ENCODE data around the gene AAGAB. TPM values are rescaled to one million over a fixed set of nuclear protein-coding genes. Genes with fewer than 3 reads are reported as not detected.

AAGAB gene
- total RNA-seq, 1 donor from 2014 or later = 68.0 TPM

DNA sequence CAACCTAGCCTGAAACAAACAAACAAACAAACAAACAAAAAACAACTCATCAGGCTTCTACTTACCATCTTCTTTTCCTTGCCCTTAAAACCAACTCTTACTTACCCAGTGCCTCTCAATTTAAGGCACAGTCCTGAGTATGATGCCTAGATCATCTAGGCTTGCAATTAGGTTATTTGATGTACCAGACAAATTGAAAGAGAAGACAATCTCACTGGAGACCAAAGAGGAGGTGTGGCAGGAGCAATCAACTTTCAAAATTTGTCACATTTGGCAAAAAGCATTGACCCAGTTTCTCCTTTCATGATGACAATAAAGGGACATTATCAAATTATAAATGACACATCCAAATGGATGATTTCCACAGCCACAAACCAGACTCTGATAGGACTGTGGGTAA, 36.0 kb downstream of the AAGAB start:
- Mint-ChIP-seq H3K4me1 (no peaks in the 10 kb centered on the region), H3K4me3 (no peak overlapping the region), H3K36me3 (peaks cover 2% of the 10 kb centered on the region), H3K27me3 (ENCODE audit: insufficient read depth, low read depth) (no peaks in the 10 kb centered on the region), H3K9me3 (no peaks in the 10 kb centered on the region), H3K27ac (no peak overlapping the region)
- no peaks in the 10 kb centered on the region for H3K9me3 ChIP-seq (ENCODE audit: low read depth)
- H3K79me2 ChIP-seq (ENCODE audit: low read depth) = no peaks in the 10 kb centered on the region
- no peaks in the 10 kb centered on the region for H4K20me1 ChIP-seq (ENCODE audit: low read depth)
- no peak overlapping the region for H3K4me3 ChIP-seq
- no peak overlapping the region for H3K9ac ChIP-seq
- TF ChIP-seq EZH2 (IDR thresholded peaks at IDR 0.05) (no peak), EZH2phosphoT487 (IDR thresholded peaks at IDR 0.05) (no peak)
- TF ChIP-seq, protein P1, sequence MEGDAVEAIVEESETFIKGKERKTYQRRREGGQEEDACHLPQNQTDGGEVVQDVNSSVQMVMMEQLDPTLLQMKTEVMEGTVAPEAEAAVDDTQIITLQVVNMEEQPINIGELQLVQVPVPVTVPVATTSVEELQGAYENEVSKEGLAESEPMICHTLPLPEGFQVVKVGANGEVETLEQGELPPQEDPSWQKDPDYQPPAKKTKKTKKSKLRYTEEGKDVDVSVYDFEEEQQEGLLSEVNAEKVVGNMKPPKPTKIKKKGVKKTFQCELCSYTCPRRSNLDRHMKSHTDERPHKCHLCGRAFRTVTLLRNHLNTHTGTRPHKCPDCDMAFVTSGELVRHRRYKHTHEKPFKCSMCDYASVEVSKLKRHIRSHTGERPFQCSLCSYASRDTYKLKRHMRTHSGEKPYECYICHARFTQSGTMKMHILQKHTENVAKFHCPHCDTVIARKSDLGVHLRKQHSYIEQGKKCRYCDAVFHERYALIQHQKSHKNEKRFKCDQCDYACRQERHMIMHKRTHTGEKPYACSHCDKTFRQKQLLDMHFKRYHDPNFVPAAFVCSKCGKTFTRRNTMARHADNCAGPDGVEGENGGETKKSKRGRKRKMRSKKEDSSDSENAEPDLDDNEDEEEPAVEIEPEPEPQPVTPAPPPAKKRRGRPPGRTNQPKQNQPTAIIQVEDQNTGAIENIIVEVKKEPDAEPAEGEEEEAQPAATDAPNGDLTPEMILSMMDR (IDR thresholded peaks at IDR 0.05) = no peak
- no peaks in the 10 kb centered on the region for H3F3A ChIP-seq (ENCODE audit: low read depth)
- no peaks in the 10 kb centered on the region for H3K36me3 ChIP-seq
- H3K27me3 ChIP-seq = no peaks in the 10 kb centered on the region
- no peak overlapping the region for H3K27ac ChIP-seq
- no peak for DNase-seq (ENCODE audit: low spot score)
- H3K4me1 ChIP-seq = no peaks in the 10 kb centered on the region
- no peak overlapping the region for H3K4me2 ChIP-seq
- H2AFZ ChIP-seq (replicated peaks) = no peak overlapping the region

DNA sequence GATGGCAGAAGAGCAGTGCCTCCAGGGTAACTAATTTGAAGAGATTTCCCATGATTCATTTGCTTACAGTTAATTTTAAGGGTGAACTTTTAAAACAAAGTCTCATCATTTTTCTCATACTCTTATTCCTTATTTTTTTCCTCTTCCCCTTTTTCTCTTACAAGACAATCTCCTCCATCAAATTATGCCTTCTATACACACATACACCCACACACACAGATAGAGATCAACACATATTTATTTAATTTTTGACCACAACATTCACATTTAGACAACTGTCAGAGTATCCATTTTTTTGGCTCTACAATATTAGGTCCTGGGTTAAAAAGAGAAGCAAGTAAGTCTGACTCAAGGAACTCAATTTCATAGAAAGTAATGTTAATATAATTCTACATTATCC, 37.6 kb downstream of the AAGAB start:
- H3K4me2 ChIP-seq = no peak overlapping the region
- H3K27ac ChIP-seq = no peak overlapping the region
- no peaks in the 10 kb centered on the region for H3K9me3 ChIP-seq (ENCODE audit: low read depth)
- Mint-ChIP-seq H3K9me3 (no peaks in the 10 kb centered on the region), H3K4me3 (no peak overlapping the region), H3K36me3 (peaks cover 2% of the 10 kb centered on the region), H3K4me1 (no peaks in the 10 kb centered on the region), H3K27me3 (ENCODE audit: insufficient read depth, low read depth) (no peaks in the 10 kb centered on the region), H3K27ac (no peak overlapping the region)
- no peaks in the 10 kb centered on the region for H3K36me3 ChIP-seq
- no peak overlapping the region for H2AFZ ChIP-seq (replicated peaks)
- no peaks in the 10 kb centered on the region for H4K20me1 ChIP-seq (ENCODE audit: low read depth)
- H3F3A ChIP-seq (ENCODE audit: low read depth) = no peaks in the 10 kb centered on the region
- no peak for DNase-seq (ENCODE audit: low spot score)
- H3K4me1 ChIP-seq = no peaks in the 10 kb centered on the region
- no peaks in the 10 kb centered on the region for H3K79me2 ChIP-seq (ENCODE audit: low read depth)
- H3K4me3 ChIP-seq = no peak overlapping the region
- no peaks in the 10 kb centered on the region for H3K27me3 ChIP-seq
- H3K9ac ChIP-seq = no peak overlapping the region
- TF ChIP-seq EZH2 (IDR thresholded peaks at IDR 0.05) (no peak), EZH2phosphoT487 (IDR thresholded peaks at IDR 0.05) (no peak)

DNA sequence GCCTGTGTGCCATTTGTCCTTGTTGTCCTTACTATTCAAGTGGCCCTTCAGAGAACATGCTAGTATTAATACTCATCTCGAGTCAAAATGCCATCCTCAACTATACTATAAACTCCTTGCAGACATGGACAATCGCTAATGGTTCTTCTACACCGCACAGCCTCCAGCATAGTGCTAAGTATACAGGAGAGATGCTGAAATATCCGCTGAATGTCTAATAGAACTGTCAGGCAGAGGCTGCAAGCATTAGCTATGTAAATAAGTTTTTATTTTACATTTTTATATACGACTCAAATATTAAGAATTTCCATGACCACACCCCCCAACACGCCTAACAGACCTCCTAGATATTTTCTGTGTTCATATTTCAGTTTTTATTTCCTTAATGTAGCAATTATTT, 39.4 kb downstream of the AAGAB start:
- Histone ChIP-seq H3K9me3 (ENCODE audit: low read depth) (no peaks in the 10 kb centered on the region), H3K79me2 (ENCODE audit: low read depth) (no peaks in the 10 kb centered on the region), H3K4me1 (no peaks in the 10 kb centered on the region), H3K27me3 (no peaks in the 10 kb centered on the region), H3F3A (ENCODE audit: low read depth) (no peaks in the 10 kb centered on the region), H4K20me1 (ENCODE audit: low read depth) (no peaks in the 10 kb centered on the region), H3K4me2 (no peak overlapping the region), H3K27ac (no peak overlapping the region), H2AFZ (replicated peaks) (no peak overlapping the region), H3K36me3 (no peaks in the 10 kb centered on the region), H3K4me3 (no peak overlapping the region), H3K9ac (no peak overlapping the region)
- TF ChIP-seq, protein P1 (IDR thresholded peaks at IDR 0.05) = no peak
- TF ChIP-seq EZH2phosphoT487 (IDR thresholded peaks at IDR 0.05) = no peak
- no peak for TF ChIP-seq EZH2 (IDR thresholded peaks at IDR 0.05)
- H3K27me3 Mint-ChIP-seq (ENCODE audit: insufficient read depth, low read depth) = no peaks in the 10 kb centered on the region
- no peak overlapping the region for H3K4me3 Mint-ChIP-seq
- H3K9me3 Mint-ChIP-seq = no peaks in the 10 kb centered on the region
- H3K27ac Mint-ChIP-seq = no peak overlapping the region
- H3K4me1 Mint-ChIP-seq = no peaks in the 10 kb centered on the region
- no peak for DNase-seq (ENCODE audit: low spot score)
- peaks cover 2% of the 10 kb centered on the region for H3K36me3 Mint-ChIP-seq

DNA sequence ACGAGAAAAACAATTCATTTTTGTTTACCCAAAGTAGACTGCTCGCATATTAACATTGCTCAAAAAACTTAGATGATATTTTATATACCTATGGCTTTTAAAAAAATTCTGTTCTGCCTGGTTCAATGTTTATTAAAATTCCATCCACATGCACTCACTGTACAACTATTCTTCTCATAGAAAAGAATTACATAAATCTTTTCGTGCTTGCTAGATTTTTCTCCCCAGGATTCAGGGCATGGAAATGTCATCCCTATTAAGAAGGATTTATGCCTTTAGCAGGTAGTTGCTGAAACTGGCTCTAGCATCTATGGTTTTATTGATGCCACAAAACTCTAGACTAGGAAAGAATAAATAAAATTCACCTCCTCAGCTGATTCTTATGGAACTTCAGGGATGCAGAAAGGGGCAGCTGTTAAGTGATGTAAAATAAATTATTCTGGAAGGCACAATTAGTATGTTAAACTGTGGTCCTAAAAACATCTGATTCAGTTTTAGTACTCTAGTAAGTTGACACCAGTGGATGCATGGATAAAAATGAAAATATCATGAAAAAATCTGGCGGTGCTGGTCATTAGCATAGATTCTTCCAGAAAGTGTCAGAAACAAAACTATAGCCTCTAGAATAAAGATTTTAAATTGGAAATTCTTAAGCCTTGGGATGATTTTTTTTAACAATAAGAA, 41.6 kb downstream of the AAGAB start:
- H3K27ac Mint-ChIP-seq = no peak overlapping the region
- DNase-seq (ENCODE audit: low spot score) = no peak
- H3K27me3 ChIP-seq = no peaks in the 10 kb centered on the region

More for the DNA sequence above, 41.6 kb downstream of the AAGAB start:
- Histone ChIP-seq H3K4me1 (no peaks in the 10 kb centered on the region), H4K20me1 (ENCODE audit: low read depth) (no peaks in the 10 kb centered on the region), H3K4me3 (no peak overlapping the region), H3K27ac (no peak overlapping the region), H2AFZ (replicated peaks) (no peak overlapping the region), H3F3A (ENCODE audit: low read depth) (no peaks in the 10 kb centered on the region), H3K36me3 (no peaks in the 10 kb centered on the region), H3K79me2 (ENCODE audit: low read depth) (no peaks in the 10 kb centered on the region), H3K4me2 (no peak overlapping the region), H3K9ac (no peak overlapping the region), H3K9me3 (ENCODE audit: low read depth) (no peaks in the 10 kb centered on the region)
- Mint-ChIP-seq H3K9me3 (no peaks in the 10 kb centered on the region), H3K4me3 (no peak overlapping the region), H3K4me1 (no peaks in the 10 kb centered on the region), H3K36me3 (peaks cover 8% of the 10 kb centered on the region), H3K27me3 (ENCODE audit: insufficient read depth, low read depth) (no peaks in the 10 kb centered on the region)
- TF ChIP-seq, protein P1 (IDR thresholded peaks at IDR 0.05) = no peak
- no peak for TF ChIP-seq EZH2 (IDR thresholded peaks at IDR 0.05)
- no peak for TF ChIP-seq EZH2phosphoT487 (IDR thresholded peaks at IDR 0.05)
